H9 (cell line): Measurements from ENCODE around the gene GYS2. TPM values are rescaled to one million over a fixed set of nuclear protein-coding genes. Genes with fewer than 3 reads are reported as not detected.

Experiments
- DNase-seq: peaks from one replicate; pipeline ENCODE4 v3.0.0-alpha.2; 2017
- H2AFZ ChIP-seq: one replicate; pipeline ENCODE4 v1.6.1; 2013; ENCODE audit warnings: mild to moderate bottlenecking, low read length, control low read depth, moderate library complexity
- H2AK5ac ChIP-seq: 2 replicates; pipeline ENCODE4 v1.6.1; 2013; ENCODE audit warnings: low read length, control low read depth, mixed read lengths; ENCODE audit not compliant: insufficient read length
- H2BK120ac ChIP-seq: one replicate; pipeline ENCODE4 v1.6.1; 2013; ENCODE audit warnings: low read depth, mild to moderate bottlenecking, low read length, control low read depth, inconsistent platforms; ENCODE audit not compliant: poor library complexity, severe bottlenecking
- H2BK12ac ChIP-seq: 2 replicates; pipeline ENCODE4 v1.6.1; 2013; ENCODE audit warnings: low read length, control low read depth, mixed read lengths, low read depth; ENCODE audit not compliant: insufficient read length
- H2BK15ac ChIP-seq: 2 replicates; pipeline ENCODE4 v1.6.1; 2013; ENCODE audit warnings: low read depth, low read length, control low read depth
- H2BK20ac ChIP-seq: one replicate; pipeline ENCODE4 v1.6.1; 2013; ENCODE audit warnings: low read depth, mild to moderate bottlenecking, low read length, control low read depth, inconsistent platforms; ENCODE audit not compliant: poor library complexity, severe bottlenecking
- H2BK5ac ChIP-seq: 2 replicates; pipeline ENCODE4 v1.6.1; 2013; ENCODE audit warnings: low read length, control low read depth, mixed read lengths; ENCODE audit not compliant: insufficient read length
- H3K14ac ChIP-seq: 2 replicates; pipeline ENCODE4 v1.6.1; 2013; ENCODE audit warnings: low read length, control low read depth; ENCODE audit not compliant: insufficient read depth
- H3K18ac ChIP-seq: 2 replicates; pipeline ENCODE4 v1.6.1; 2013; ENCODE audit warnings: low read depth, mild to moderate bottlenecking, mixed read lengths, low read length, control low read depth; ENCODE audit not compliant: insufficient read length
- H3K23ac ChIP-seq: 2 replicates; pipeline ENCODE4 v1.6.1; 2013; ENCODE audit warnings: low read length, control low read depth, mixed read lengths, low read depth; ENCODE audit not compliant: insufficient read length
- H3K23me2 ChIP-seq: 2 replicates; pipeline ENCODE4 v1.6.1; 2013; ENCODE audit warnings: low read depth, mild to moderate bottlenecking, mixed read lengths, low read length, control low read depth; ENCODE audit not compliant: insufficient read length, poor library complexity, severe bottlenecking
- H3K27ac ChIP-seq: 2 replicates; pipeline ENCODE4 v1.5.1; 2013; ENCODE audit warnings: low read length, control low read depth, mixed read lengths, low read depth; ENCODE audit not compliant: insufficient read length
- H3K27me3 ChIP-seq: 2 replicates; pipeline ENCODE4 v1.6.1; 2013; ENCODE audit warnings: low read length, control low read depth, inconsistent platforms; ENCODE audit not compliant: insufficient read depth
- H3K4ac ChIP-seq: 2 replicates; pipeline ENCODE4 v1.6.1; 2013; ENCODE audit warnings: low read depth, mild to moderate bottlenecking, control low read depth, inconsistent platforms, low read length, moderate library complexity
- H3K4me1 ChIP-seq: 2 replicates; pipeline ENCODE4 v1.6.1; 2013; ENCODE audit warnings: low read length, control low read depth, inconsistent platforms; ENCODE audit not compliant: insufficient read depth
- H3K4me2 ChIP-seq: 2 replicates; pipeline ENCODE4 v1.6.1; 2013; ENCODE audit warnings: low read length, control low read depth, mixed read lengths; ENCODE audit not compliant: insufficient read length, insufficient read depth
- H3K56ac ChIP-seq: 2 replicates; pipeline ENCODE4 v1.6.1; 2013; ENCODE audit warnings: low read depth, mild to moderate bottlenecking, mixed read lengths, low read length, control low read depth; ENCODE audit not compliant: insufficient read length
- H3K79me1 ChIP-seq: 2 replicates; pipeline ENCODE4 v1.6.1; 2013; ENCODE audit warnings: low read depth, mild to moderate bottlenecking, moderate library complexity, low read length, control low read depth, inconsistent platforms; ENCODE audit not compliant: insufficient read depth, poor library complexity, severe bottlenecking
- H3K79me2 ChIP-seq: 2 replicates; pipeline ENCODE4 v1.6.1; 2013; ENCODE audit warnings: low read length, control low read depth, inconsistent platforms; ENCODE audit not compliant: insufficient read depth
- H3K9ac ChIP-seq: 2 replicates; pipeline ENCODE4 v1.6.1; 2013; ENCODE audit warnings: low read length, control low read depth, mixed read lengths; ENCODE audit not compliant: insufficient read length; ENCODE audit errors: extremely low read depth
- H3K9me3 ChIP-seq: one replicate; pipeline ENCODE4 v1.6.1; 2013; ENCODE audit warnings: low read depth, low read length, inconsistent platforms; ENCODE audit not compliant: control insufficient read depth
- H3T11ph ChIP-seq: one replicate; pipeline ENCODE4 v1.6.1; 2013; ENCODE audit warnings: mild to moderate bottlenecking, low read length, control low read depth, inconsistent platforms
- H4K20me1 ChIP-seq: one replicate; pipeline ENCODE4 v1.6.1; 2013; ENCODE audit not compliant: control insufficient read depth, insufficient read length, insufficient read depth
- H4K5ac ChIP-seq: 2 replicates; pipeline ENCODE4 v1.6.1; 2013; ENCODE audit warnings: low read depth, mild to moderate bottlenecking, mixed read lengths, low read length, control low read depth; ENCODE audit not compliant: insufficient read length
- H4K8ac ChIP-seq: replicated peaks from 2 replicates; pipeline ENCODE4 v1.6.1; 2013; ENCODE audit warnings: low read length, control low read depth, mixed read lengths, low read depth; ENCODE audit not compliant: insufficient read length
- H4K91ac ChIP-seq: 2 replicates; pipeline ENCODE4 v1.6.1; 2013; ENCODE audit warnings: low read depth, mild to moderate bottlenecking, moderate library complexity, mixed read lengths, low read length, control low read depth; ENCODE audit not compliant: insufficient read length
- H3K27ac Mint-ChIP-seq, 3 experiments: 2 replicates in 2 of 3; 3 replicates in 1 of 3; pipeline ENCODE4 v1.8.0; 2020 to 2021; ENCODE audit warnings: mixed read lengths in 3 of 3, mild to moderate bottlenecking in 1 of 3, moderate library complexity in 1 of 3
- H3K27me3 Mint-ChIP-seq: 2 replicates; pipeline ENCODE4 v1.8.0; 2021; ENCODE audit warnings: low read depth, mild to moderate bottlenecking, moderate library complexity, mixed read lengths
- H3K36me3 Mint-ChIP-seq, 3 experiments: 2 replicates in 2 of 3; 3 replicates in 1 of 3; pipeline ENCODE4 v1.8.0; 2020 to 2021; ENCODE audit warnings: low read depth in 3 of 3, mixed read lengths in 3 of 3; ENCODE audit not compliant: insufficient read depth in 1 of 3
- H3K4me1 Mint-ChIP-seq, 2 experiments: 2 replicates each; pipeline ENCODE4 v1.8.0; 2020; ENCODE audit warnings: mixed read lengths in 2 of 2
- H3K4me3 Mint-ChIP-seq, 2 experiments: 2 replicates in 1 of 2; 3 replicates in 1 of 2; pipeline ENCODE4 v1.8.0; 2020 to 2021; ENCODE audit warnings: mild to moderate bottlenecking in 2 of 2, mixed read lengths in 2 of 2, moderate library complexity in 1 of 2
- H3K9me3 Mint-ChIP-seq, 2 experiments: 2 replicates in 1 of 2; 3 replicates in 1 of 2; pipeline ENCODE4 v1.8.0; 2020; ENCODE audit warnings: mild to moderate bottlenecking in 2 of 2, mixed read lengths in 2 of 2, moderate library complexity in 1 of 2
- CTCF ChIP-seq: fragments of 200-600 bp; sonication (generic); conservative IDR thresholded peaks from 3 replicates; pipeline ENCODE4 v1.8.0; 2021; ENCODE audit warnings: antibody characterized with exemption, mild to moderate bottlenecking
- WGBS: extraction: QIAGEN DNeasy Blood & Tissue Kit; methylation state at CpG from one replicate; pipeline ENCODE4 v1.1.7; 2013; ENCODE audit warnings: missing lambda C conversion rate, low lambda C conversion rate, mixed read lengths; ENCODE audit not compliant: insufficient read length; ENCODE audit errors: extremely low coverage; 5-methylcytosine and 5-hydroxymethylcytosine counted together
- total RNA-seq: library from RNA; stranded (reverse); gene quantifications from 2 replicates; pipeline ENCODE4 v1.2.1, GENCODE V29; 2021

GYS2 gene
- total RNA-seq, 1 experiment from 2014 or later, result not detected

- no peak overlapping the region for H4K91ac ChIP-seq
- H3K9ac ChIP-seq, result no peak overlapping the region
- no peak for DNase-seq
- Mint-ChIP-seq H3K4me3 (no peak overlapping the region), H3K9me3 (no peaks in the 10 kb centered on the region; a peak in 3 of 5 replicates), H3K27ac (no peak overlapping the region), H3K27me3 (no peaks in the 10 kb centered on the region), H3K36me3 (no peaks in the 10 kb centered on the region), H3K4me1 (no peaks in the 10 kb centered on the region)
- H3K56ac ChIP-seq, result no peak overlapping the region
- H2BK20ac ChIP-seq, result no peak overlapping the region
- H3T11ph ChIP-seq, result no peak overlapping the region
- H3K27me3 ChIP-seq, result no peaks in the 10 kb centered on the region
- H2BK15ac ChIP-seq, result no peak overlapping the region
- H3K4me2 ChIP-seq, result no peak overlapping the region
- H3K23ac ChIP-seq, result no peak overlapping the region
- H2AFZ ChIP-seq, result no peak overlapping the region
- no peak overlapping the region for H3K14ac ChIP-seq
- H2BK12ac ChIP-seq, result no peak overlapping the region
- no peak overlapping the region for H2BK120ac ChIP-seq
- no peak overlapping the region for H3K18ac ChIP-seq
- H3K23me2 ChIP-seq, result no peaks in the 10 kb centered on the region
- no peak overlapping the region for H2AK5ac ChIP-seq
- no CpG with 5 or more reads among the region's 9 CpGs for WGBS
- no peak overlapping the region for H3K4ac ChIP-seq
- no peaks in the 10 kb centered on the region for H3K4me1 ChIP-seq
- TF ChIP-seq CTCF, result no peak
- no peaks in the 10 kb centered on the region for H3K79me1 ChIP-seq
- no peak overlapping the region for H4K8ac ChIP-seq
- no peaks in the 10 kb centered on the region for H3K79me2 ChIP-seq
- H2BK5ac ChIP-seq, result no peak overlapping the region
- H3K27ac ChIP-seq, result no peak overlapping the region
- H3K9me3 ChIP-seq, result no peaks in the 10 kb centered on the region
- no peaks in the 10 kb centered on the region for H4K20me1 ChIP-seq
- H4K5ac ChIP-seq, result no peak overlapping the region
Measured at GRCh38 chr12:21558100-21558679, 46.5 kb downstream of the GYS2 start.
